ENCODE measurements around the gene SELENOI.
"Not testable (repeated sequence)": the region's sequence is repeated elsewhere in the genome, so short reads cannot be mapped to it uniquely, and the experiment has no call there.

SELENOI gene

GRCh38 chr2:26359886-26360473 is 14.0 kb downstream of the SELENOI start:
- no peak for DNase-seq (ENCODE audit: low read depth)

GRCh38 chr2:26363323-26363722 is 17.4 kb downstream of the SELENOI start:
- DNase-seq (ENCODE audit: low read depth), result no peak

DNA sequence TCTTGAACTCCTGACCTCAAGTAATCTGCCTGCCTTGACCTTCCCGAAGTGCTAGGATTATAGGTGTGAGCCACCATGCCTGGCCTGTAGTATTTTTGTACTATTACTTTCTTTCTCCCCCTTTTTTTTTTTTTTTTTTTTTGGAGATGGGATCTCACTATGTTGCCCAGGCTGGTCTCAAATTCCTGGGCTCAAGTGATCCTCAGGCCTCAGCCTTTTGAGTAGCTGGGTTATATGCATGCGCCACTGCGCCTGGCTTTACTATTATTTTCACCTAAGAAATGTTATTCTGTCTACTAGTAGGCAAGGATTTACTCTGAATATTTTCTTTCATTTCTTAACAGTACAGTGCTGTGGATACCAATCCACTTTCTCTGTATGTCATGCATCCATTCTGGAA is 18.0 kb downstream of the SELENOI start:
- DNase-seq (ENCODE audit: low read depth), result no peak

DNA sequence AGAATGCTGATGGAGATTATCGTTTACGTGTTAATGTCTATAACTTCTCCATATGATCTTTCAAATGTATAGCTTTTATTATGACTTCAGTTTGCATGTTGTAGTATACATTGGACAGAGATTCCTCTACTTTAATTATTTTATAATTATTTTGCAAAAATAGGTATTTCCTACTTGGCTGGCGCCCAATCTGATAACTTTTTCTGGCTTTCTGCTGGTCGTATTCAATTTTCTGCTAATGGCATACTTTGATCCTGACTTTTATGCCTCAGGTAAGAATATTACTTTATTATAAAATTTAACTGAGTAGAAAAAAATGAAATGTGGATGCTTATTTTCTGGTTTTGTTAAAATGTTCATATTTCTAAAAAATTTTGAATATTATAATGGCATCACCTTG is 18.7 kb downstream of the SELENOI start:
- no peak for DNase-seq (ENCODE audit: low read depth)

DNA sequence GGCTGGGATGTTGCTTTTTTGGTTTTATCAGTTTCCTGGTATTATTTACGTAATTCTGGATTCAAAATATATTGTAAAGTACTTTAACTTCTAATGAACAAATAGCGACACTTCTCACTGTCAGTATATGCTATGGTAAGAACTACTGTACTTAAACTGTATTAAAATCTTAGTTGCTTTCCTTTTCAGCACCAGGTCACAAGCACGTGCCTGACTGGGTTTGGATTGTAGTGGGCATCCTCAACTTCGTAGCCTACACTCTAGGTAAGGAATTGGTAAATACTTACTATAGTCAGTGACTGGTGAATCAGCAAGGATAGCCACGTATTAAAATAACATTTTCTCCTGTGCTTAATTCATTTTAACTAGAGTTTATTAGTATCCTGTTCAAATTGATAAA is 21.0 kb downstream of the SELENOI start:
- DNase-seq (ENCODE audit: low read depth), result no peak

DNA sequence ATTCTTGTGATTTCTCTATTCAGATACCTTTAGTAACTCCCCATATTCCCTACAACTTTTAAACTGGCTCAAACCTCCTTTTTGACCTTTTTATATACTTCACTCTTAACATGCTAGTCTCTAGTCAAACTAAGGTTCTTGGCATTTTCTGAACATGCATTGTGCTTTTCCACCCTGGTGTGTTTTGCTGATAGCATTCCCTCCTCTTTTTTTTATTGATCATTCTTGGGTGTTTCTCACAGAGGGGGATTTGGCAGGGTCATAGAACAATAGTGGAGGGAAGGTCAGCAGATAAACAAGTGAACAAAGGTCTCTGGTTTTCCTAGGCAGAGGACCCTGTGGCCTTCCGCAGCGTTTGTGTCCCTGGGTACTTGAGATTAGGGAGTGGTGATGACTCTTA is 23.7 kb downstream of the SELENOI start:
- not testable (repeated sequence) for DNase-seq (ENCODE audit: low read depth)

DNA sequence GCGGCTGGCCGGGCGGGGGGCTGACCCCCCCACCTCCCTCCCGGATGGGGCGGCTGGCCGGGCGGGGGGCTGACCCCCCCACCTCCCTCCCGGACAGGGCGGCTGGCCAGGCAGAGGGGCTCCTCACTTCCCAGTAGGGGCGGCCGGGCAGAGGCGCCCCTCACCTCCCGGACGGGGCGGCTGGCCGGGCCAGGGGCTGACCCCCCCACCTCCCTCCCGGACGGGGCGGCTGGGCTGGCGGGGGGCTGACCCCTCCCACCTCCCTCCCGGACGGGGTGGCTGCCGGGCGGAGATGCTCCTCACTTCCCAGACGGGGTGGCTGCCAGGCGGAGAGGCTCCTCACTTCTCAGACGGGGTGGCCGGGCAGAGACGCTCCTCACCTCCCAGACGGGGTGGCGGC is 25.0 kb downstream of the SELENOI start:
- DNase-seq (ENCODE audit: low read depth), result not testable (repeated sequence)

GRCh38 chr2:26376799-26377198 is 30.9 kb downstream of the SELENOI start:
- DNase-seq (ENCODE audit: low read depth), result no peak

- DNase-seq (ENCODE audit: low read depth), result no peak
Measured at GRCh38 chr2:26380281-26380680, 34.3 kb downstream of the SELENOI start.

- no peak for DNase-seq (ENCODE audit: low read depth)
Measured at GRCh38 chr2:26382564-26382963, 36.6 kb downstream of the SELENOI start.

- no peak for DNase-seq (ENCODE audit: low read depth)
Measured at GRCh38 chr2:26384183-26384582, 38.2 kb downstream of the SELENOI start.

GRCh38 chr2:26384597-26384996 is 38.7 kb downstream of the SELENOI start:
- DNase-seq (ENCODE audit: low read depth), result no peak

- DNase-seq (ENCODE audit: low read depth), result no peak
Measured at GRCh38 chr2:26387189-26387588, 41.2 kb downstream of the SELENOI start.

GRCh38 chr2:26394694-26395093 is 48.8 kb downstream of the SELENOI start:
- no peak for DNase-seq (ENCODE audit: low read depth)

GRCh38 chr2:26395394-26395793 is 49.5 kb downstream of the SELENOI start:
- no peak for DNase-seq (ENCODE audit: low read depth)

DNA sequence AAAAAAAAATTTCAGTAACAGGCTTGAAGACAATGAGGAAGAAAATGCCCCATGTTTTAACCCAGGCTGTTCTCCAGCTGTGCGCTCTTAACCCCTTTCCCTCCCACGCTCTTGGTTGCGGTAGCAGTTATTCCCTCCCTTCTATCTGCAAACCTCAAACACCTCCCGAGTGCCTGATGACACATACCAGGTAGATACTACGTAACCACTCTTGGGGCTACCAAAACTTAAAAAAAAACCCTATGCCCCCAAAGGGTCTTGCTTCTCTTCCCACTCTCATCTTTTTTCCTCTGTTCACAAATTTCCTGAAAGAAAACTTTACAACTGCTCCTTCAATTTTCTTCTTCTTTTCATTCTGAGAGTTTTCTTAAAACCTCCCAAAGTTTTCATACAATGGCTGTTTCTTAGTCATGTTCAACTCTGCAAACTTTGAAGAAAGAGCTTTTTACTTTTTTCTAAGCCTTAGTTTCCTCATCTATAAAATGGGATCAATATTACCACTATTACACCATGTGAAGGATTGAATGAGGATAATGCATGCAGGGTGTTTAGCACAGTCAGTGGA is 50.9 kb downstream of the SELENOI start:
- no peak for DNase-seq (ENCODE audit: low read depth)

DNA sequence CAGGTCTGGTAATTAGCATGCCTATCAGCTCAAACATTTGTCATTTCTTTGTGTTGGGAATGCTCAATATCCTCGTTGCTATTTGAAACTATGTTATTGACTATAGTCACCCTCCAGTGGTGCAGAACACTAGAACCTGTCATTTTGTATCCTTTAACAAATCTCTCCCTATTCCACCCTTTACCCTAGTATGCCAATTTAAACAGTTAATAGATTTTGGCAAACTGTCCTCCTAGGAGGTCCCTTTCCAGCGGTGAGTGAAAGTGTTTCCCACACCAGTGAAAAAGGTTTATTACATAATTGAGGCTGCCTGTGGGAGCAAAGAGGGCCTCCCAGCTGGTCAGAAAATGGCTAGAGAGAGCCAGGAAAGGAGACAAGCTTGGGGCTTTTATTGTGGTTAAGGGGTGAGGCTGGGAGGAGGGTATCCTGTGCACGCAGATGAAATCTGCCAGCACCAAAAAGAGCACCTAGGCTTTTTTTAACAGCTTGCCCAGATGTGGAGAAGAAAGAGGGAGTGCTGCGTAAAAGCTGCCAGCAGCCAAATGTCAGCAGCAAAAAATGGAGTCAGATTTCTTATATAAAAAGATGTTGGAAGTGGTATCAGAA is 53.9 kb downstream of the SELENOI start:
- no peak for DNase-seq (ENCODE audit: low read depth)

- DNase-seq (ENCODE audit: low read depth), result no peak
Measured at GRCh38 chr2:26400723-26401122, 54.8 kb downstream of the SELENOI start.

DNA sequence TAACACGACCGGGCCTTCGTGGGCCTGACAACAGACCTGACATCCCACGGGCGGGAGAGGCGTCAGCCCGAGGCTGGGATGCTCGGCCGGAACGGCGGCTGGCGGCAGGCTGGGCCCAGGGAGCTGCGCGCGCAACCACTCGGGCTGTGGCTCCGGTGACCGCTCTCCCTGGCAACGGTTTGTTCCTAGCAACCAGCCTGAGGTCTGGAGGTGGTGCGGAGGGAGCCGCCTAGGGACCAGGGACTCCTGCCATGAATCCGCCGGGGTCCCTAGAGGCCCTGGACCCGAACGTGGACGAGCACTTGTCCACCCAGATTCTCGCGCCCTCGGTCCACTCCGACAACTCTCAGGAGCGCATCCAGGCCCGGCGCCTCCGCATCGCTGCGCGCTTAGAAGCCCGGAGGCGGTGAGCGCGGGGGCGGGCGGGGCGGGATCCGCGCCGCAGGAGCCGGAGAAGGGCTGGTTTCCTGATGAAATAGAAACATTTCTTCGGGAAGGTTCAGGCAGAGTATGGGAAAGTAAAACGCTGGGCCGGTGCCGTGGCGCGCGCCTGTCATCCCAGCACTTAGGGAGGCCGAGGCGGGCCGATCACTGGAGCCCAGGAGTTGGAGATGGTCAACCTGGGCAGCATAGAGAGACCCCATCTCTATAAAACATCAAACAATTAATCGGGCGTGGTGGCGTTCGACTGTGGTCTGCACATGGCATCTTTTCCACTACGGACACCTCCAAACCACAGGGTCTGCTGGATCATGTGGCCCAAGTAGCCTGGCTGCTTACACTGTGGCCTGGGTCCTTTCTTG is 56.0 kb downstream of the SELENOI start, which contains the start of gene DRC1:
TSS of gene DRC1 (plus strand) at position 182 of the 803 bp plus-strand sequence. CDS start at position 252, 70 bp downstream.
- no peak for DNase-seq (ENCODE audit: low read depth)

- DNase-seq (ENCODE audit: low read depth), result no peak
Measured at GRCh38 chr2:26407526-26407925, 61.6 kb downstream of the SELENOI start.

DNA sequence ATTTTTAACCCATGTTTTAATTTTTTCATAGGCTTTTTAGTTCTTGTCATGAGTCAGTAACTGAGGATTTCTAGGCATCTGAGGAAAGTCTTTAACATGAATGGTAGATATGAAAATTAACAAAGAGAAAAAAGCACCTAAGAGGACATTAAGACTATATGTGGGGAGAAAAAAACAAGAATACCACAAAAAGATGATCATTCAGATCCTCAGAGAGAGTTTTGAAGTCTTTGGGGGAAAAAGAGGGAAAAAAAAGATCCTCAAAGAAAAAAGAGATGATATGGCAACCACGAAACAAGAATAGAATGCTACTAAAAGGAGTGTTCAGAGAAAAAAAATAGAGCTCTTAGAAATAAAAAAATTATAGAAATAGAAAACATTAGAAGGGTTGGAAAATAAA is 63.8 kb downstream of the SELENOI start:
- no peak for DNase-seq (ENCODE audit: low read depth)

DNA sequence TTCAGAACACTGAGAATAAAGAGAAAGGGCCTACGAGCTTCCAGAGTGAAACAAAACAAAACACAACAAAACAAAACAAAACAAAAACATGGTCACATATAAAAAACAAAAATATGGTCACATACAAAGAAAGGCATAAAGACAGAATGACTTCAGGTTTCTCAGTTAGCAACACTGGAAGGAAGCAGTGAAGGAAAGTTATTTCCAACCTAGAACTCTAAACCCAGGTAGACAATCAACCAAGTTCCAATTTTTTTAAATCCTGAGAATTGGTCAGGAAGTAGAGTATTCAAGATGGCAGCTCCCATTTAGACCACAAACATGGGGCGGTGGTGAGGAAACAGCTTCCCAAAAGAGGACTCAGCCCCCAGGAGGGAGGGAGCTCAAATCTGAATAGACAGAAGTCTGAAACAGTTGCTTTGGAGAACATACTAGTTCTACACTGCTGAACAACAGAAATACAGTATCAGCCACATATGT is 64.9 kb downstream of the SELENOI start:
- DNase-seq (ENCODE audit: low read depth), result no peak

DNA sequence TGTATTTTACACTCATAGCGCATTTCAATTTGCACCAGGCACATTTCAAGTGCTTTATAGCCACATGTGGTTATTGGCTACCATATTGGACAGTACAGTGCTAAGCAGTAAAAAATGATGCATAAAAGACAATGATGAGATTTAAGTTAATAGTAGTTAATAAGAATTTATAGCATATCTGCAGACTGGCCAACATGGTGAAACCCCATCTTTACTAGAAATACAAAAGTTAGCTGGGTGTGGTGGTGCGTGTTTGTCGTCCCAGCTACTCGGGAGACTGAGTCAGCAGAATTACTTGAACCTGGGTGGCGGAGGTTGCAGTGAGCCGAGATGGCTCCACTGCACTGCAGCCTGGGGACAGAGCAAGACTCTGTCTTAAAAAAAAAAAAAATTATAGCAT is 65.5 kb downstream of the SELENOI start:
- DNase-seq (ENCODE audit: low read depth), result no peak
